Muscle of leg (tissue), 11 donors: ENCODE data around the gene KCNJ1. TPM values are rescaled to one million over a fixed set of nuclear protein-coding genes. Genes with fewer than 3 reads are reported as not detected.

Experiments used
- DNase-seq: peaks from one replicate; pipeline ENCODE4 v3.0.0; 2013
- H3K27ac ChIP-seq: one replicate; pipeline ENCODE4 v1.5.1; 2013; ENCODE audit warnings: mild to moderate bottlenecking, low read length, control low read depth
- H3K27me3 ChIP-seq: one replicate; pipeline ENCODE4 v1.6.1; 2013; ENCODE audit warnings: low read length; ENCODE audit not compliant: control insufficient read depth, insufficient read depth
- H3K36me3 ChIP-seq: one replicate; pipeline ENCODE4 v1.6.1; 2013; ENCODE audit warnings: low read length; ENCODE audit not compliant: control insufficient read depth, insufficient read depth
- H3K4me1 ChIP-seq: one replicate; pipeline ENCODE4 v1.6.1; 2013; ENCODE audit warnings: low read length; ENCODE audit not compliant: control insufficient read depth, insufficient read depth
- H3K4me3 ChIP-seq: one replicate; pipeline ENCODE4 v1.5.1; 2013; ENCODE audit warnings: low read length, control low read depth
- H3K9me3 ChIP-seq: replicated peaks from 2 replicates; pipeline ENCODE4 v1.6.1; 2013; ENCODE audit warnings: low read depth, low read length; ENCODE audit not compliant: control insufficient read depth
- WGBS: methylation state at CpG from one replicate; pipeline ENCODE4 v1.1.5; 2013; ENCODE audit warnings: missing lambda C conversion rate; ENCODE audit not compliant: insufficient coverage; 5-methylcytosine and 5-hydroxymethylcytosine counted together
- polyA plus RNA-seq, 8 donors: library from polyadenylated mRNA; unstranded; fragments of 120-200 nt; gene quantifications; one replicate each; pipeline versions ENCODE4 v1.2.1 to v1.2.3, GENCODE V29; 2013; ENCODE audit warnings: inconsistent platforms in 1 of 8, low replicate concordance in 1 of 8; ENCODE audit not compliant: insufficient read length in 8 of 8, insufficient read depth in 1 of 8
- total RNA-seq: library from RNA; stranded (reverse); fragments of 120-200 nt; gene quantifications from one replicate; pipeline ENCODE4 v1.2.4, GENCODE V29; 2013

KCNJ1 gene
- total and polyA plus RNA-seq, 9 donors, result 0.08 to 0.44 (median 0.19) TPM; not detected in 1

DNA sequence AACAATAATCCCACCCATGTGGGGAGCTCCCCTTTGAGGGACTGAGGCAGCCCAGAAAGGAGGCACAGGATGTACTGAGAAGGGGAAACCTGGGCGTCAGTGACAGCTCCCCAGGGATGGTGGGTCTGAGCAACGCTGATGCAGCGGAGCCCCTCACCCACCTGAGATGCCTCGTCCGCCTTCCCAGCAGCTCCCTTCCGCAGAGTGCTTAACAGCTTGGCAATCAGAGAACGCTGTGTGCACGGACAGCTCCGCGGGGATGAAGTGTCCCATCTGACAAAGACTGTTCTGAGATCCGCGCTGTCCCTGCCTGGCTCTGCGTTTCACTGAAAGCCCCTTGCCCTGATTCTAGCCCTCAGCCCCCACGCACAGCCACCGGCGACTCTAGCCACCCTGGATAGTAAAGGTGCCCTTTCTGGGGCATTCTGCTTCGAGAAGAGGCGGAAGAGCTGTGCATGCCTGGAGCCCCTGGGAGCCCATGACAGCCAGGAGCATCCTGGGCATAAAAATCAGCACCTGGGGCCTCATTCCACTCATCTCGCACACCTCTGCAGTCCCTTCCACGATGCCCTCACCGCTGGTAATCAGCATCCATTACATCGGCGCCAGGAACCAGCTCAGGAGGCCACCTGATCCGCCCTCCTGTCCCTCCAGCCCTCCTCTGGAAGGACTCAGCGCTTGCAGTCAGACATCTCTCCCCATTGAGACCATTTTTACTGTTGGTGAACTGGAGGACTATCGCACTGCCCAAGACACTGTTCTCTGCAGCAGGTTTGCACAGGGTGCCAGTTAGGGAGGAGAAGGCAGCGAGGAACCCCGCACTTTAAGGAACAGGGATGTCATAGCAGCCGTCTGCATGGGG lies 34.8 kb upstream of the KCNJ1 start:
- Histone ChIP-seq H3K4me1 (peaks cover 29% of the 10 kb centered on the region), H3K9me3 (no peaks in the 10 kb centered on the region), H3K27ac (no peak overlapping the region), H3K36me3 (no peaks in the 10 kb centered on the region), H3K27me3 (peaks cover 42% of the 10 kb centered on the region), H3K4me3 (no peak overlapping the region)
- DNase-seq, result no peak
- WGBS, result 28% methylated on average over 26 of the region's 29 CpGs

DNA sequence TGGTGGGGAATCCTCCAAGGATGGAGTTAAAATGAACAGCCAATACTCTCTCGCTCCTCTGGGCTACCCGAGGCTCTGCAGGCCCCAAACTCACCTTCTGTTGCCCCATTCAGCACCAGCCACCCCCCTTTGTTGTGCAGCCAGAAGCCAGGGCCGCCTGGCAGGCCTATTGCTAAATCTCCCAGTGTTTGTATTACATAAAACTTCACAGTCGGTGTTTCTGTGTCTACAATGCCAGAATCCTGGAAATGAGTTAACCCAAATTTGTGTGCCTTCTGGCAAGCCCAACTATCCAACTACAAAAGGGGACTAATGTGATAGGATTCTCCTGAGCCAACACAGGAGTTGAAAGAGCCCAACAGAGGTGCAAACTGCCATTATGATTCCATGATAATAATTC lies 33.4 kb upstream of the KCNJ1 start:
- Histone ChIP-seq H3K36me3 (no peaks in the 10 kb centered on the region), H3K4me3 (no peak overlapping the region), H3K27ac (no peak overlapping the region), H3K4me1 (peaks cover 22% of the 10 kb centered on the region), H3K27me3 (peaks cover 36% of the 10 kb centered on the region), H3K9me3 (no peaks in the 10 kb centered on the region)
- DNase-seq, result no peak
- 65% methylated on average over 3 of the region's 4 CpGs for WGBS

DNA sequence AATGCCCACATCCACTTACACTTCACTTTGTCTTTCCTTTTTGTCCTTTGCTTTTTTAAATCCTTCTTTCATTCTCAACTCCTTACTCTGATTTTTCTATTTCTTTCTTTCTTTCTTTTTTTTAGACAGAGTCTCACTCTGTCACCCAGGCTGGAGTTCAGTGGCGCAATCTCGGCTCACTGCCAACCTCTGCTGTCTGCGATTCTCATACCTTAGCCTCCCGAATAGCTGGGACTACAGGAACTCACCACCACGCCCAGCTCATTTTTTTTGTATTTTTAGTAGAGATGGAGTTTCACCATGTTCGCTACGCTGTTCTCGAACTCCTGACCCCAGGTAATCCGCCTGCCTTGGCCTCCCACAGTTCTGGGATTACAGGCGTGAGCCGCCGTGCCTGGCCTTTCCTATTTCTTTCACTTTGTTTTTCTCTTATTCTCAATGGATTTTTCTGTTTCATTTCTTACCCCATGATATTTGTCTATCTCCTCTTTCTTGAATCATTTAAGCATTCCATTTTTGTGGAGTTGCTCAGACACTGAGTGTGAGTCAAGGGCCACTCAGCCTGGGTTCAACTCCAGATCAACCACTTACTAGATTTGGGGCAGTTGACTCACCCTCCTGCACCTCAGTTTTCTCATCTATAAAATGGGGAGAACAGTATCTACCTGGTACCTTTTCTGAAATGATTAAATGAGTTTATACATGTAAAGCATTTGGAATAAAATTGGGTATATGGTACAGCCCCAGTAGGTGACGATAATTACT lies 31.7 kb upstream of the KCNJ1 start:
- Histone ChIP-seq H3K27me3 (peaks cover 28% of the 10 kb centered on the region), H3K4me1 (peaks cover 6% of the 10 kb centered on the region), H3K36me3 (no peaks in the 10 kb centered on the region), H3K4me3 (no peak overlapping the region), H3K27ac (no peak overlapping the region), H3K9me3 (no peaks in the 10 kb centered on the region)
- DNase-seq, result no peak
- 67% methylated on average over 3 of the region's 13 CpGs for WGBS

DNA sequence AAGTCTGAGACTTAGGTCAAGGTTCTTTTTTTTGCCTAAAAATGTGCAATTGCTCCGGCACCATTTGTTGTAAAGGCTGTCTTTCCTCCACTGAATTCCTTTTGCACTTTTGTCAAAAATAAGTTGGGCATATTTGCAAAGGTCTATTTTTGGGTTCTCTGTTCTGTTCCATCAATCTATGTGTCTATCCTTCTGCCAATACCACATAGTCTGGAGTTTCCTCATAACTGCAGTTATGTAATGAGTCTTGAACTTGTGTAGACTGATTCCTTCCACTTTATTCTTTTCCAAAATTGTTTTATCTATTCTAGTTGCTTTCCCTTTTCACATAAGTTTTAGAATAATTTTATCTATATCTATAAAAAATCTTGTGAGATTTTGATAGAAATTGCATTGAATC lies 30.7 kb upstream of the KCNJ1 start:
- H3K4me1 ChIP-seq, result no peaks in the 10 kb centered on the region
- DNase-seq, result no peak
- WGBS, result no CpG with 5 or more reads among the region's 1 CpG

DNA sequence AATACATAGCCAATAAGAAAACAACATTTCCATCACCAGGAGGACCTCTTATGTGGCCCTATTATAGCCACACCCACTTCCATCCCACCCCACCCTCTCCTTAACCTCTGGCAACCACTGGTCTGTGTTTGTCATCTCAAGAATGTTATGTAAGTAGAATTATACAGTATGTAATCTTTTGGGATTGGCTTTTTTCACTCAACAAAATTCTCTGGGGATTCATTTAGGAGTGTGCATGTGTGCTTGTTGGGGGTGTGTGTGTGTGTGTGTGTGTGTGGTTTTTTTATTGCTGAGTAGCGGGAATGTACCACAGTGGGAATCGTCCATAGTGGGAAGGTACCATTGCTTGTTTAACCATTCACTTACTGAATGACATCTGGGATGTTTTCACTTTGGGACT lies 29.3 kb upstream of the KCNJ1 start:
- no CpG with 5 or more reads among the region's 2 CpGs for WGBS
- H3K9me3 ChIP-seq, result no peaks in the 10 kb centered on the region
- peaks cover 18% of the 10 kb centered on the region for H3K27me3 ChIP-seq
- H3K4me1 ChIP-seq, result peaks cover 2% of the 10 kb centered on the region
- no peak for DNase-seq
- H3K4me3 ChIP-seq, result no peak overlapping the region
- H3K27ac ChIP-seq, result no peak overlapping the region
- H3K36me3 ChIP-seq, result no peaks in the 10 kb centered on the region

More for the DNA sequence above, 30.7 kb upstream of the KCNJ1 start:
- Histone ChIP-seq H3K36me3 (no peaks in the 10 kb centered on the region), H3K4me3 (no peak overlapping the region), H3K9me3 (no peaks in the 10 kb centered on the region), H3K27me3 (peaks cover 24% of the 10 kb centered on the region), H3K27ac (no peak overlapping the region)

DNA sequence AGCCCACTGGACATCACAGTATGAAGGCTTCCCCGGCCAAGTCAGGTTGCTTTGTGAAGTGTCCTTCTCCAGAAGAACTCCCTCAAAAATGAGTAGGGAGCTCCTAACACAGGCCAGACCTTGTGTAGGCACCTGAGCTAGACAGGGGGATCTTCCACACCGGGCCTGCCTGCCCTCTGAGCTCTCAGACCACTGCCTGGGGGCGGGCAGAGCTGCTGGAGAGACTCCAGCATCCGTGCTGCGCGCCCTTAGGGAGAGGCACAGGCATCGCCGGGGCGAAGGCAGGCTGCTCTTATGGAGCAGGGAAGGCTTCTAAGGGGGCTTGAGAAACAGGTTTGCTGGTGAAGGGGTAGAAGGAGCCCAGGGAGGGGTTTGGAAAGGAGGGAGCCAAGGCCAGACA lies 28.4 kb upstream of the KCNJ1 start:
- Histone ChIP-seq H3K9me3 (no peaks in the 10 kb centered on the region), H3K36me3 (no peaks in the 10 kb centered on the region), H3K4me3 (no peak overlapping the region), H3K27ac (no peak overlapping the region), H3K4me1 (peaks cover 6% of the 10 kb centered on the region), H3K27me3 (peaks cover 19% of the 10 kb centered on the region)
- 86% methylated on average over 9 of the region's 9 CpGs for WGBS
- DNase-seq, result no peak

DNA sequence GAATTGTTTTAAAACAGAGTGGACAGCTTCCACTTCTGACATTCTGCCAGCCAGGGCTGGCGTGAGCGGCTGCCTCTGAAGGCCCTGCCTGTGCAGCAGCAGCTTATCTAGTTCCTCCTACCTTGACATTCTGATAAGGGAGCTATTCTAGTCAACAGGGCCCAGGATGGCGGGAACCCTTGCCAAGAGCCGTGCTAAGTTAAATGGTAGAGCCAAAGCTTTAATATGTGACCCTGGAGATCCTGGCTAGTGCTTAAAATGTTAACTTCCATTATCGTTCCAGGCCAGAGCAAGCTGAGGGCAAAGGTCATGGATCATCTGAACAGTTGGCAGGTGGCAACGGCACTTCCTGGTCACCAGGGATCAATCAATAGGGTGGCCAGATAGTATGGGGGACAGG lies 27.6 kb upstream of the KCNJ1 start:
- no peak for DNase-seq
- Histone ChIP-seq H3K27ac (no peak overlapping the region), H3K4me3 (no peak overlapping the region), H3K4me1 (peaks cover 12% of the 10 kb centered on the region), H3K36me3 (no peaks in the 10 kb centered on the region), H3K27me3 (peaks cover 24% of the 10 kb centered on the region), H3K9me3 (no peaks in the 10 kb centered on the region)
- WGBS, result 56% methylated on average over 6 of the region's 6 CpGs

DNA sequence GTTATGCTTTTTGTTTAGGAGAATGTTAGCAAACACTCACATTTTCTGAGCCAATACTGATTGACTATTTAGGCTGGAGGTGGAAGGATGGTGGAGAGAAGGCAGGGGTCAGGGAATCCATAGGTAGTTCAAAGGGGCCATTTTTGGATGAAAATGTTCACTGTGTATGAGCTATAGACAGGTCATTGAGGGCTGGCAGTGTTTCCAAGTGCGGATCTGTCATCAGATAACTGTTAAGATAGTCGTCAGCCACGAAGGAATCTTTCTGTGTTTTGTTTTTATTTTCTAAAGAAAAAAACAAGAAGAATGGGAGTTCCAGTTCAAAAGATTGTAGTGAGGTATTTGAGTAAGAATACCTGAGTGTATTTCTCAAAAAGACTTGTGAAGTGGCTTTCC lies 27.2 kb upstream of the KCNJ1 start:
- Histone ChIP-seq H3K36me3 (no peaks in the 10 kb centered on the region), H3K27ac (no peak overlapping the region), H3K4me1 (peaks cover 12% of the 10 kb centered on the region), H3K9me3 (no peaks in the 10 kb centered on the region), H3K27me3 (peaks cover 28% of the 10 kb centered on the region), H3K4me3 (no peak overlapping the region)
- WGBS, result 79% methylated on average over 3 of the region's 3 CpGs
- DNase-seq, result no peak

DNA sequence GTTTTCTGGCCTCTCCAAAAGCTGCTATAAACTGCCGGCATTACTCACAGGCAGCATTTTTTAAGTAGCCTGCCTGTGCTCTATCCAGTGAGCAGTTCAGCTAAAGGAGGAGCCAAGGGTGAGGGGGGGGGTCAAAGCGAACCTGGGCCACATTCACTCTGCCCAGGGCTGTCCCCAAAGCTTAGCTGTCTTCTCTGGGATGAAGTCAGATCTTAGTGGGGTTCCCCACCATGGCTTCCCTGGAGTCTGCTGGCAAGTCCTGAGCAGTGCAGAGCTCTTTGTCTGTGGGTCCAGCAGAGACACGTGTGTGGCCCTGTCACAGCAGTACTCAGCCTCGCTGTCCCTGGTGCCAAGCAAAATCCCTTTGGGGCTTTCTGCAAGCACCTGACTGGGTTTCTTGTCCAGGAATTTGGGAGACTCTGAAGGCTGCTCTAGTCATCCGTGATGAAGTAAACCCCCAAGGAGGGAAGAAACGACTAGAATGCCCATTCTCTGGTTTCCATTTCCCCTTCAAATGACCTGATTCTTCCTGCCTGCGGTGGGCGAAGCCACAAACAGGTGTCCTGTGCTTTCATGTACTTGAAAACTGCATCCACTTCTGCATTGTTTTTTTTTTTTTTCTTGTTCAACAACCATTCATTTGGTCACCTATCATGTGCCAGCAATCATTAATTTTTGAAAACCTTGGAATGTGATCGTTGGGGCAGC lies 26.6 kb upstream of the KCNJ1 start:
- 48% methylated on average over 7 of the region's 9 CpGs for WGBS
- Histone ChIP-seq H3K4me1 (peaks cover 12% of the 10 kb centered on the region), H3K27me3 (peaks cover 29% of the 10 kb centered on the region), H3K9me3 (no peaks in the 10 kb centered on the region), H3K27ac (no peak overlapping the region), H3K36me3 (no peaks in the 10 kb centered on the region), H3K4me3 (no peak overlapping the region)
- DNase-seq, result no peak
